ENCODE data around the gene PLCB1. TPM values are rescaled to one million over a fixed set of nuclear protein-coding genes. Genes with fewer than 3 reads are reported as not detected.

PLCB1 gene
- total and polyA plus RNA-seq, 10 of the 15 experiments (the other 5 are each of a cell fraction or from before 2014, with no cell fraction given): 0.05 to 5.3 (median 0.17) TPM; not detected in 1

DNA sequence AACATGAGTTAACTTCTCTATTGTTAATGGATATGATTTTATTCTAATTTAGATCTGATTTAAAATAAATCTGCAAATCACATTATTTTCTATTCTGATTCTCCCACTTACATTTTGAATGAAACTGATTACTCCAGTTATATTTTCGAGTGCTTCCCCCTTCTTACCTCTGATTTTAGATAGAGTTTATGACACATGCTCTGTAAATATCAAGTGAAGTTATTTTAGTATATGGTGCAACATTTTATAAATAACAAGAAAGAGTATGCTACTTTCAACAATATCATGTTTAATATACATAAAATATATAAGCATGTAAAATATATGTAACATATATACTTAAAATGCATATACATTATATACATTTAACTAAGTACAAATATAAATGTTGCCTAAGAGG lies 38.9 kb downstream of the PLCB1 start:
- DNase-seq (ENCODE audit: low read depth, low spot score) (no peak), FAIRE-seq (no peak), ATAC-seq (no peak)
- Histone ChIP-seq H3K4me2 (ENCODE audit: control insufficient read depth, insufficient read depth) (no peak overlapping the region), H3K4me3 (no peak overlapping the region), H3K27me3 (replicated peaks in 1 of 2; ENCODE audit: control insufficient read depth in 2 of 2, insufficient read depth in 2 of 2, low read length in 1 of 2) (no peaks in the 10 kb centered on the region), H3K79me2 (ENCODE audit: control insufficient read depth, insufficient read depth, low read length) (no peaks in the 10 kb centered on the region), H3K4me1 (ENCODE audit: control insufficient read depth, insufficient read depth, low read length) (no peaks in the 10 kb centered on the region), H3K27ac (ENCODE audit: control insufficient read depth, insufficient read depth) (no peak overlapping the region), H3K36me3 (ENCODE audit: control insufficient read depth in 2 of 2, insufficient read depth in 2 of 2, low read length in 1 of 2) (no peaks in the 10 kb centered on the region), H2AFZ (ENCODE audit: control insufficient read depth, low read depth, low read length) (no peak overlapping the region), H3K9ac (ENCODE audit: control insufficient read depth, insufficient read depth, low read length) (no peak overlapping the region), H3K9me3 (replicated peaks; ENCODE audit: control insufficient read depth, insufficient read depth, low read length) (no peaks in the 10 kb centered on the region), H4K20me1 (ENCODE audit: control insufficient read depth, insufficient read depth) (no peaks in the 10 kb centered on the region)
- in situ Hi-C loops (cut with MboI) (no loop called here), intact Hi-C loops (cut with micrococcal nuclease; ENCODE audit: unreplicated experiment) (no loop called here)
- ChIA-PET CTCF (no interaction called here), RAD21 (ENCODE audit: unreplicated experiment) (no interaction called here), POLR2A (no interaction called here), SMC1A (ENCODE audit: uncharacterized antibody, unreplicated experiment) (no interaction called here)
- BruUV-seq (replicated peaks): no TSS peak
- 0% methylated on average over 1 of the region's 1 CpG for WGBS (ENCODE audit: insufficient coverage, insufficient replicate concordance, low lambda C conversion rate, missing lambda C conversion rate)
- TF ChIP-seq YY1 (IDR thresholded peaks at IDR 0.05; ENCODE audit: low read depth, low read length) (no peak), SRF (IDR thresholded peaks at IDR 0.05; ENCODE audit: low read depth in 2 of 2, low read length in 2 of 2) (no peak), ZNF384 (IDR thresholded peaks at IDR 0.05; ENCODE audit: borderline replicate concordance, low read depth, low read length) (no peak), TCF7 (IDR thresholded peaks at IDR 0.05; ENCODE audit: borderline replicate concordance) (no peak)

DNA sequence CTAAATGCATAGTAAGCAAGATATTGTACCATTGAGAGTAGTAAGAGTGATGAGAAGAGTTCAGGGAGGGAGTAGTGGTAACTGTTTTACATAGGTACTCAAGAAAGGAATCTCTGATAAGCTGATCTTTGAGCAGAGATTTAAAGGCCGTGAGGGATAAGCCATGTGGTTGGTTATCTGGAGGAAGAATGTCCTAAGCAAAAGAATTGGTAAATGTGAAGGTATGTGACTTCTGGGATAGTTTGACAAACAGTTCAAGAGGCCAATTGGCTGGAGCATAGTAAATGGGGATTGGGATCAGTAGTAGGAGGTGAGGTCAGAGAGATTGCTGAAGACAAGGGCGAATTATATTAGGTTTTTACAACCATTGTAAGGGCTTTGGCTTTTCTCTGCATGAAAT lies 40.1 kb downstream of the PLCB1 start:
- CTCF ChIA-PET: no interaction called here
- BruUV-seq (replicated peaks): no TSS peak
- SMC1A ChIA-PET (ENCODE audit: uncharacterized antibody, unreplicated experiment): no interaction called here
- Histone ChIP-seq H3K4me1 (ENCODE audit: control insufficient read depth, insufficient read depth, low read length) (no peaks in the 10 kb centered on the region), H3K79me2 (ENCODE audit: control insufficient read depth, insufficient read depth, low read length) (no peaks in the 10 kb centered on the region), H3K4me3 (no peak overlapping the region), H3K27ac (ENCODE audit: control insufficient read depth, insufficient read depth) (no peak overlapping the region), H3K9me3 (replicated peaks; ENCODE audit: control insufficient read depth, insufficient read depth, low read length) (no peaks in the 10 kb centered on the region), H2AFZ (ENCODE audit: control insufficient read depth, low read depth, low read length) (no peak overlapping the region), H3K9ac (ENCODE audit: control insufficient read depth, insufficient read depth, low read length) (no peak overlapping the region), H3K27me3 (replicated peaks in 1 of 2; ENCODE audit: control insufficient read depth in 2 of 2, insufficient read depth in 2 of 2, low read length in 1 of 2) (no peaks in the 10 kb centered on the region), H3K4me2 (ENCODE audit: control insufficient read depth, insufficient read depth) (no peak overlapping the region), H4K20me1 (ENCODE audit: control insufficient read depth, insufficient read depth) (no peaks in the 10 kb centered on the region), H3K36me3 (ENCODE audit: control insufficient read depth in 2 of 2, insufficient read depth in 2 of 2, low read length in 1 of 2) (no peaks in the 10 kb centered on the region)
- WGBS (ENCODE audit: insufficient coverage, insufficient replicate concordance, low lambda C conversion rate, missing lambda C conversion rate): 17% methylated on average over 2 of the region's 2 CpGs
- no peak for ATAC-seq
- POLR2A ChIA-PET: no interaction called here
- DNase-seq (ENCODE audit: low read depth, low spot score): no peak
- intact Hi-C loops (cut with micrococcal nuclease; ENCODE audit: unreplicated experiment) (no loop called here), in situ Hi-C loops (cut with MboI) (no loop called here)
- RAD21 ChIA-PET (ENCODE audit: unreplicated experiment): no interaction called here
- no peak for TF ChIP-seq ZBED1 (IDR thresholded peaks at IDR 0.05; ENCODE audit: borderline replicate concordance)
- TF ChIP-seq NR2F1 (conservative IDR thresholded peaks at IDR 0.05): no peak
- TF ChIP-seq, protein P1, sequence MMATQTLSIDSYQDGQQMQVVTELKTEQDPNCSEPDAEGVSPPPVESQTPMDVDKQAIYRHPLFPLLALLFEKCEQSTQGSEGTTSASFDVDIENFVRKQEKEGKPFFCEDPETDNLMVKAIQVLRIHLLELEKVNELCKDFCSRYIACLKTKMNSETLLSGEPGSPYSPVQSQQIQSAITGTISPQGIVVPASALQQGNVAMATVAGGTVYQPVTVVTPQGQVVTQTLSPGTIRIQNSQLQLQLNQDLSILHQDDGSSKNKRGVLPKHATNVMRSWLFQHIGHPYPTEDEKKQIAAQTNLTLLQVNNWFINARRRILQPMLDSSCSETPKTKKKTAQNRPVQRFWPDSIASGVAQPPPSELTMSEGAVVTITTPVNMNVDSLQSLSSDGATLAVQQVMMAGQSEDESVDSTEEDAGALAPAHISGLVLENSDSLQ (IDR thresholded peaks at IDR 0.05): no peak
- no peak for TF ChIP-seq TBL1XR1 (IDR thresholded peaks at IDR 0.05; ENCODE audit: low read depth, low read length)
- TF ChIP-seq, protein P2, sequence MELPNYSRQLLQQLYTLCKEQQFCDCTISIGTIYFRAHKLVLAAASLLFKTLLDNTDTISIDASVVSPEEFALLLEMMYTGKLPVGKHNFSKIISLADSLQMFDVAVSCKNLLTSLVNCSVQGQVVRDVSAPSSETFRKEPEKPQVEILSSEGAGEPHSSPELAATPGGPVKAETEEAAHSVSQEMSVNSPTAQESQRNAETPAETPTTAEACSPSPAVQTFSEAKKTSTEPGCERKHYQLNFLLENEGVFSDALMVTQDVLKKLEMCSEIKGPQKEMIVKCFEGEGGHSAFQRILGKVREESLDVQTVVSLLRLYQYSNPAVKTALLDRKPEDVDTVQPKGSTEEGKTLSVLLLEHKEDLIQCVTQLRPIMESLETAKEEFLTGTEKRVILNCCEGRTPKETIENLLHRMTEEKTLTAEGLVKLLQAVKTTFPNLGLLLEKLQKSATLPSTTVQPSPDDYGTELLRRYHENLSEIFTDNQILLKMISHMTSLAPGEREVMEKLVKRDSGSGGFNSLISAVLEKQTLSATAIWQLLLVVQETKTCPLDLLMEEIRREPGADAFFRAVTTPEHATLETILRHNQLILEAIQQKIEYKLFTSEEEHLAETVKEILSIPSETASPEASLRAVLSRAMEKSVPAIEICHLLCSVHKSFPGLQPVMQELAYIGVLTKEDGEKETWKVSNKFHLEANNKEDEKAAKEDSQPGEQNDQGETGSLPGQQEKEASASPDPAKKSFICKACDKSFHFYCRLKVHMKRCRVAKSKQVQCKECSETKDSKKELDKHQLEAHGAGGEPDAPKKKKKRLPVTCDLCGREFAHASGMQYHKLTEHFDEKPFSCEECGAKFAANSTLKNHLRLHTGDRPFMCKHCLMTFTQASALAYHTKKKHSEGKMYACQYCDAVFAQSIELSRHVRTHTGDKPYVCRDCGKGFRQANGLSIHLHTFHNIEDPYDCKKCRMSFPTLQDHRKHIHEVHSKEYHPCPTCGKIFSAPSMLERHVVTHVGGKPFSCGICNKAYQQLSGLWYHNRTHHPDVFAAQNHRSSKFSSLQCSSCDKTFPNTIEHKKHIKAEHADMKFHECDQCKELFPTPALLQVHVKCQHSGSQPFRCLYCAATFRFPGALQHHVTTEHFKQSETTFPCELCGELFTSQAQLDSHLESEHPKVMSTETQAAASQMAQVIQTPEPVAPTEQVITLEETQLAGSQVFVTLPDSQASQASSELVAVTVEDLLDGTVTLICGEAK (IDR thresholded peaks at IDR 0.05; ENCODE audit: borderline replicate concordance): no peak
- no peak for TF ChIP-seq KDM1A (IDR thresholded peaks at IDR 0.05; ENCODE audit: borderline replicate concordance)
- TF ChIP-seq SREBF1 (IDR thresholded peaks at IDR 0.05; ENCODE audit: low read length): no peak
- TF ChIP-seq ETV6 (conservative IDR thresholded peaks at IDR 0.05 in 1 of 2, IDR thresholded peaks at IDR 0.05 in 1 of 2; ENCODE audit: borderline replicate concordance in 1 of 2, low read depth in 1 of 2): no peak
- TF ChIP-seq CREB1 (IDR thresholded peaks at IDR 0.05; ENCODE audit: low read depth): no peak
- no peak for FAIRE-seq
